H1 (cell line): ENCODE measurements around the gene PRKCZ. TPM values are rescaled to one million over a fixed set of nuclear protein-coding genes. Genes with fewer than 3 reads are reported as not detected.

Experiments
- ATF3 ChIP-seq: IDR thresholded peaks from 2 replicates; pipeline ENCODE4 v1.6.1; 2011; ENCODE audit warnings: low read depth, mild to moderate bottlenecking, low read length; ENCODE audit not compliant: insufficient read depth
- CHD1 ChIP-seq: IDR thresholded peaks from 2 replicates; pipeline ENCODE4 v1.6.1; 2012; ENCODE audit warnings: low read depth, low read length, improper control_type of control experiment
- HDAC6 ChIP-seq: IDR thresholded peaks from one replicate; pipeline ENCODE4 v1.7.1; 2012; ENCODE audit warnings: low read depth, mild to moderate bottlenecking, inconsistent platforms, low read length, moderate library complexity
- SP4 ChIP-seq: IDR thresholded peaks from 2 replicates; pipeline ENCODE4 v1.6.1; 2012; ENCODE audit warnings: low read length, inconsistent platforms
- polyA plus RNA-seq, 7 experiments: library from polyadenylated mRNA; depleted of rRNA in 3 of 7; stranded (reverse) in 5 of 7; unstranded in 2 of 7; fragments of >200 nt in 5 of 7; fragments of 200-250 nt in 2 of 7; gene quantifications; 1 replicate in 5 of 7; 2 replicates in 1 of 7; 4 replicates in 1 of 7; pipeline versions ENCODE4 v1.2.1 to v1.2.3, GENCODE V29; 2011 to 2013; ENCODE audit warnings: missing spikeins in 2 of 7, mixed read lengths in 2 of 7
- total RNA-seq: library from RNA; stranded (reverse); fragmentation: NEBNext Ultra II Directional; extraction: Animal tissue kit (Norgen Biotek cat#: 25700); gene quantifications from 2 replicates; pipeline ENCODE4 v1.2.1, GENCODE V29; 2021
- TF ChIP-seq, protein P1 (sequence below): IDR thresholded peaks from 2 replicates; pipeline ENCODE4 v1.6.1; 2011; ENCODE audit warnings: low read length, improper control_type of control experiment

PRKCZ gene
- total and polyA plus RNA-seq, 2 of the 8 experiments (the other 6 are each of a cell fraction or from before 2014, with no cell fraction given): 37.4 to 45.1 TPM

- TF ChIP-seq, protein P1, sequence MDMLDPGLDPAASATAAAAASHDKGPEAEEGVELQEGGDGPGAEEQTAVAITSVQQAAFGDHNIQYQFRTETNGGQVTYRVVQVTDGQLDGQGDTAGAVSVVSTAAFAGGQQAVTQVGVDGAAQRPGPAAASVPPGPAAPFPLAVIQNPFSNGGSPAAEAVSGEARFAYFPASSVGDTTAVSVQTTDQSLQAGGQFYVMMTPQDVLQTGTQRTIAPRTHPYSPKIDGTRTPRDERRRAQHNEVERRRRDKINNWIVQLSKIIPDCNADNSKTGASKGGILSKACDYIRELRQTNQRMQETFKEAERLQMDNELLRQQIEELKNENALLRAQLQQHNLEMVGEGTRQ: no peak
- no peak for TF ChIP-seq CHD1
- TF ChIP-seq HDAC6: no peak
- no peak for TF ChIP-seq SP4
- TF ChIP-seq ATF3: no peak
These were observed 19.8 kb downstream of the PRKCZ start (continued) for GRCh38 chr1:2070016-2070415.
